ENCODE measurements around the gene LRRFIP2. TPM values are rescaled to one million over a fixed set of nuclear protein-coding genes. Genes with fewer than 3 reads are reported as not detected.
"Not testable (repeated sequence)": the region's sequence is repeated elsewhere in the genome, so short reads cannot be mapped to it uniquely, and the experiment has no call there.

LRRFIP2 gene
- total RNA-seq, 6 donors from 2014 or later: 45.9 to 106 (median 78.8) TPM

DNA sequence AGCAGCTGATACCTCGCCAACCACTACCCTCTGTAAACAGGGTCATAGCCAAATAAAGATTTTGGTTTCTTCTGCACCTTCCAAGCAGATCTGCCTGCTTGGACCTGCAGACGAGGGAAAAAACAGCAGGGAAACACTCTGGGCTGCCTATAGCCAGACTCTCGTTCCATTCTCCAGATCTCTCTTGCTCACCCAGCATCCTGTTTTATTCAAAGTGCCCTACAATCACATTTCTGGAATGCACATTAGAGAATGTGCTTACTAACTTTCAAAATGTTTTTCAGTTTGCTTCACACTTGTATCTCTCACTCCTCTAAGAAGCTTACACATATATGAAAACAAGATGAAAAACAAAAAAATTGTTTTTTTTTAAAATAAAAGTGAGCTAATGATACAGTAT lies 109.6 kb downstream of the LRRFIP2 start:
- Histone ChIP-seq H3K27ac (no peak overlapping the region), H3K27me3 (no peaks in the 10 kb centered on the region), H3K4me1 (no peaks in the 10 kb centered on the region), H3K4me3 (no peak overlapping the region), H3K9me3 (no peaks in the 10 kb centered on the region), H3K36me3 (peaks cover 0 to 58% (median 8%) of the 10 kb centered on the region in 4 donors)
- TF ChIP-seq POLR2A (IDR thresholded peaks at IDR 0.05): no peak
- no peak for TF ChIP-seq EP300 (IDR thresholded peaks at IDR 0.05)
- TF ChIP-seq, protein P1, sequence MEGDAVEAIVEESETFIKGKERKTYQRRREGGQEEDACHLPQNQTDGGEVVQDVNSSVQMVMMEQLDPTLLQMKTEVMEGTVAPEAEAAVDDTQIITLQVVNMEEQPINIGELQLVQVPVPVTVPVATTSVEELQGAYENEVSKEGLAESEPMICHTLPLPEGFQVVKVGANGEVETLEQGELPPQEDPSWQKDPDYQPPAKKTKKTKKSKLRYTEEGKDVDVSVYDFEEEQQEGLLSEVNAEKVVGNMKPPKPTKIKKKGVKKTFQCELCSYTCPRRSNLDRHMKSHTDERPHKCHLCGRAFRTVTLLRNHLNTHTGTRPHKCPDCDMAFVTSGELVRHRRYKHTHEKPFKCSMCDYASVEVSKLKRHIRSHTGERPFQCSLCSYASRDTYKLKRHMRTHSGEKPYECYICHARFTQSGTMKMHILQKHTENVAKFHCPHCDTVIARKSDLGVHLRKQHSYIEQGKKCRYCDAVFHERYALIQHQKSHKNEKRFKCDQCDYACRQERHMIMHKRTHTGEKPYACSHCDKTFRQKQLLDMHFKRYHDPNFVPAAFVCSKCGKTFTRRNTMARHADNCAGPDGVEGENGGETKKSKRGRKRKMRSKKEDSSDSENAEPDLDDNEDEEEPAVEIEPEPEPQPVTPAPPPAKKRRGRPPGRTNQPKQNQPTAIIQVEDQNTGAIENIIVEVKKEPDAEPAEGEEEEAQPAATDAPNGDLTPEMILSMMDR (IDR thresholded peaks at IDR 0.05): no peak
- TF ChIP-seq POLR2AphosphoS5 (IDR thresholded peaks at IDR 0.05): no peak
- ATAC-seq (ENCODE audit: low FRiP score in 2 of 2) (no peak), DNase-seq (no peak)
- WGBS, 2 donors: 86 to 95% methylated on average over 3 of the region's 3 CpGs

DNA sequence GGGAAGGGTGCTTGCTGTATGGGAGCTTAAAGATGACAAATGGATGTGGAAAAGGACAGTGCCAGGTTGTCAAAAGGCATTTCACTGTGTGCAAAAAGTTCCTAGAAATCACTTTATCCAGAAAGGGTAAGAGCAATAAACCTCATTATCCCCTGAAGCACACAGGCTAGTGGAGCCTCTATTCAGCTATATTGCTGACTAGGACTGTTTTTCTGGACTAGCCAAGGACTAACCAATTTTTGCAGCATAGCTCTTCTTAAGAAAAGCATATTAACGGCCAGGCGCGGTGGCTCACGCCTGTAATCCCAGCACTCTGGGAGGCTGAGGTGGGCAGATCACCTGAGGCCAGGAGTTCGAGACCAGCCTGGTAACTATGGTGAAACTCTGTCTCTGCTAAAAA lies 116.3 kb downstream of the LRRFIP2 start:
- Histone ChIP-seq H3K4me3 (no peak overlapping the region), H3K27ac (no peak overlapping the region), H3K9me3 (no peaks in the 10 kb centered on the region), H3K36me3 (peaks cover 7 to 84% (median 40%) of the 10 kb centered on the region in 4 donors), H3K4me1 (peaks cover 7 to 17% (median 11%) of the 10 kb centered on the region in 4 donors), H3K27me3 (no peaks in the 10 kb centered on the region)
- DNase-seq (no peak), ATAC-seq (ENCODE audit: low FRiP score in 2 of 2) (no peak)
- no peak for TF ChIP-seq EP300 (IDR thresholded peaks at IDR 0.05)
- TF ChIP-seq POLR2A (IDR thresholded peaks at IDR 0.05): no peak
- TF ChIP-seq, protein P1 (IDR thresholded peaks at IDR 0.05): no peak
- no peak for TF ChIP-seq POLR2AphosphoS5 (IDR thresholded peaks at IDR 0.05)
- 90% methylated on average over 5 of the region's 5 CpGs for WGBS, 2 donors

DNA sequence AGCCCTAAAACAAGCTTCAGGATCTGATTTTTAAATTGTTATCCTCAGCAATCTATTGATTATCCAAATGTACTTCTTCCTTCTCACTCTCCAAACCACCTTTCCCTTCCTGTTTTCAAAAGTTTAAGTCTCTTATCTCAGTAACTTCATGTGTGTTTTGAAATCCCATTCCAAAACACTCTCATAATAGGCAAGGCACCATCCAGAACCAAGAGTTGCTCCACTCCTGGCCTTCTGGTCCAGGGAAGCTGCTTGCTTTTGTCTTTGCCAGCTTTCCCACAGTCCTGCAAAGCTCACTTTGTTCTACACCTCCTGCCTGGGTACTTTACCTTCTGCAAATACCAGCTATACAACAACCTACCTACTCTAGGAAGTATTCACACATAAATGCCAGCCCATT lies 117.6 kb downstream of the LRRFIP2 start:
- H3K4me1 ChIP-seq: peaks cover 11 to 22% (median 14%) of the 10 kb centered on the region in 4 donors
- H3K36me3 ChIP-seq: peaks cover 9 to 85% (median 50%) of the 10 kb centered on the region in 4 donors
- DNase-seq (no peak), ATAC-seq (ENCODE audit: low FRiP score in 2 of 2) (no peak)
- TF ChIP-seq EP300 (IDR thresholded peaks at IDR 0.05) (no peak), POLR2A (IDR thresholded peaks at IDR 0.05) (no peak), POLR2AphosphoS5 (IDR thresholded peaks at IDR 0.05) (no peak)
- TF ChIP-seq, protein P1 (IDR thresholded peaks at IDR 0.05): no peak
- no peak overlapping the region for H3K4me3 ChIP-seq
- no peaks in the 10 kb centered on the region for H3K27me3 ChIP-seq
- no peaks in the 10 kb centered on the region for H3K9me3 ChIP-seq
- H3K27ac ChIP-seq: peak overlapping the region in 3 of 4 donors; percentile 17 to 47 (median 29)

DNA sequence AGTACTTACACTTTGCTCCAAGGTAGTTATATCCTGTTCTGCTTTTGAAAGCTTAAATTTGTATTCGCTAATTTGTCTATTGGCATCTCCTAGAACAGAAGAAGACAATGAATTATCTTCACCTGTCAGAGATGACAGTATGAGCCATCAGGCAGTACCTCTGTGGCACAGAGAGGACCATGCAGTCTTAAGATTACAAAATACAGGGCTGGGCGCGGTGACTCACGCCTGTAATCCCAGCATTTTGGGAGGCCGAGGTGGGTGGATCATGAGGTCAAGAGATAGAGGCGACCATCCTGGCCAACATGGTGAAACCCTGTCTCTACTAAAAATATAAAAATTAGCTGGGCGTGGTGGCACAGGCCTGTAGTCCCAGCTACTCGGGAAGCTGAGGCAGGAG lies 119.3 kb downstream of the LRRFIP2 start:
- H3K4me3 ChIP-seq, H3K27me3 ChIP-seq, DNase-seq, H3K9me3 ChIP-seq: not testable (repeated sequence)
- peak in 1 of 2 donors; percentile 57 for ATAC-seq (ENCODE audit: low FRiP score in 2 of 2)
- peaks cover 9 to 86% (median 63%) of the 10 kb centered on the region in 4 donors for H3K36me3 ChIP-seq
- H3K4me1 ChIP-seq: peaks cover 11 to 22% (median 14%) of the 10 kb centered on the region in 4 donors
- H3K27ac ChIP-seq: peak overlapping the region in 3 of 4 donors; percentile 3 to 75 (median 47)
- 90 to 91% methylated on average over 8 of the region's 8 CpGs for WGBS, 2 donors

DNA sequence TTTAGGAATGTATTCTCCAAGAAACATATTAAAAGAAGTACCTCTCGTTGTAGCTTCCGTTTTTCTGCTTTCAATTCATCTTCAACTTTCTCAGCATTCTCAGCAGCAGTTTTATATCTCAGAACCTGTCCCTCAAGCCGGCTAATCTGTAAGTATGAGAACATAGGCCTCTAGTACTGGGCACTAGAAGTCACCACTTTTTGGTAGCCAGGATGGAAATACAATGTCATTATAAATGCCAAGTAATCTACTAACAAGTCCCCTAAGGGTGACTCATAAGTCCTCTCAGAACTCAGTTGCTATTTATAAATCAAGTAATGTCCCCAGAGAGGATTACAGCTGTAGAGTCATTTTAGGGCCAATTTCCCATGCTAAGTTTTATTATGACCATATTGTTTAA lies 120.0 kb downstream of the LRRFIP2 start:
- Histone ChIP-seq H3K27ac (peak overlapping the region in 3 of 4 donors; percentile 38 to 75 (median 68)), H3K4me1 (peaks cover 11 to 22% (median 14%) of the 10 kb centered on the region in 4 donors), H3K9me3 (no peaks in the 10 kb centered on the region), H3K4me3 (no peak overlapping the region), H3K36me3 (peaks cover 11 to 91% (median 69%) of the 10 kb centered on the region in 4 donors), H3K27me3 (no peaks in the 10 kb centered on the region)
- DNase-seq: no peak
- WGBS, 2 donors: 60 to 74% methylated on average over 3 of the region's 3 CpGs
- TF ChIP-seq POLR2A (IDR thresholded peaks at IDR 0.05): no peak
- TF ChIP-seq EP300 (IDR thresholded peaks at IDR 0.05): peak in 1 of 4 donors; percentile 34
- peak; percentile 71 to 86 for ATAC-seq (ENCODE audit: low FRiP score in 2 of 2)

DNA sequence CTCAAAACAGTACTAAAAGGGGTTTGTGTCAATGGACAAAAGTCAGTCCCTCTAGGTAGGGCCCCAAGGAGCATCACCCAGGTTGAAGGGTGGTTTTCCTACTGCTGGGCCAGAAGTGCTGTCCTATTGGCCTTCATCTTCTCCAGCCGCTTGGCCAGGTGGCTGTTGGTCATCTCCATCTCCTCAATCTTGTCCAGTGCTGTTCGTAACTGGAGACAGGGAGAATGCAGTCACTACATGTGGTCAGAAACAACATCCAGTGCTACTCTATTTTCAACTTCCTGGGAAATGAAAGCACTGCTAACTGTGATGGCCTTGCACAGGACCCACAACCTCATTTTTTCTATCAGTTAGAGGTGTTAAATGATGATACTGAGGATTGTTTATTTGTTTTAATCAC lies 120.6 kb downstream of the LRRFIP2 start:
- TF ChIP-seq POLR2AphosphoS5 (IDR thresholded peaks at IDR 0.05) (no peak), POLR2A (IDR thresholded peaks at IDR 0.05) (no peak), EP300 (IDR thresholded peaks at IDR 0.05) (no peak)
- TF ChIP-seq, protein P1 (IDR thresholded peaks at IDR 0.05): no peak
- Histone ChIP-seq H3K4me3 (no peak overlapping the region), H3K4me1 (peaks cover 11 to 22% (median 14%) of the 10 kb centered on the region in 4 donors), H3K27me3 (no peaks in the 10 kb centered on the region), H3K27ac (peak overlapping the region; percentile 38 to 75 (median 56)), H3K36me3 (peaks cover 17 to 92% (median 73%) of the 10 kb centered on the region in 4 donors), H3K9me3 (no peaks in the 10 kb centered on the region)
- ATAC-seq (ENCODE audit: low FRiP score in 2 of 2) (no peak), DNase-seq (no peak)
- WGBS, 2 donors: 77 to 92% methylated on average over 2 of the region's 2 CpGs

Data from upper lobe of left lung (tissue), 6 donors.